Thyroid gland (tissue), 4 donors: ENCODE data around the gene WNT7B. TPM values are rescaled to one million over a fixed set of nuclear protein-coding genes. Genes with fewer than 3 reads are reported as not detected.

Source experiments
- DNase-seq, 2 donors: peaks; one replicate each; pipeline ENCODE4 v3.0.0-alpha.2; 2019
- H3K27ac ChIP-seq, 3 donors: fragments of 200-600 bp; sonication (generic); 1 replicate in 2 of 3; 2 replicates in 1 of 3; pipeline ENCODE4 v1.5.1; 2016 to 2019; ENCODE audit warnings: mild to moderate bottlenecking in 1 of 3, moderate library complexity in 1 of 3
- H3K27me3 ChIP-seq: fragments of 200-600 bp; sonication (generic); one replicate; pipeline ENCODE4 v1.5.1; 2019
- H3K36me3 ChIP-seq, 2 donors: fragments of 200-600 bp; sonication (generic); one replicate each; pipeline ENCODE4 v1.5.1; 2016 to 2019
- H3K4me1 ChIP-seq, 2 donors: fragments of 200-600 bp; sonication (generic); one replicate each; pipeline ENCODE4 v1.5.1; 2017 to 2019
- H3K4me3 ChIP-seq, 3 donors: fragments of 200-600 bp; sonication (generic); replicated peaks in 1 of 3; 1 replicate in 2 of 3; 2 replicates in 1 of 3; pipeline ENCODE4 v1.5.1; 2016; ENCODE audit warnings: mild to moderate bottlenecking in 1 of 3
- H3K9me3 ChIP-seq: fragments of 200-600 bp; sonication (generic); one replicate; pipeline ENCODE4 v1.5.1; 2017
- POLR2A ChIP-seq, 2 donors: fragments of 450-650 bp; IDR thresholded peaks; one replicate each; pipeline ENCODE4 v1.6.1; 2017; ENCODE audit warnings: antibody characterized with exemption in 2 of 2, mild to moderate bottlenecking in 2 of 2, moderate library complexity in 1 of 2
- WGBS, 2 donors: methylation state at CpG; one replicate each; pipeline ENCODE4 v1.1.5; 2017; 5-methylcytosine and 5-hydroxymethylcytosine counted together
- intact Hi-C: fragments of 100-400 bp; cut with DNase I; formaldehyde crosslinking; loops from one replicate; pipeline ENCODE4 v1.15.1; 2023
- total RNA-seq, 4 donors: library from RNA; depleted of rRNA; stranded (reverse); fragments of >200 nt; gene quantifications; one replicate each; pipeline ENCODE4 v1.2.3, GENCODE V29; 2016
- TF ChIP-seq, protein P1 (sequence below), 6 experiments: fragments of 200-600 bp in 3 of 6; fragments of 450-650 bp in 3 of 6; sonication (generic) in 3 of 6; IDR thresholded peaks; one replicate each; pipeline ENCODE4 v1.5.1; 2016 to 2019; ENCODE audit warnings: antibody characterized with exemption in 6 of 6, mild to moderate bottlenecking in 2 of 6, inconsistent platforms in 1 of 6, moderate library complexity in 1 of 6

Gene WNT7B
- total RNA-seq, 4 donors from 2014 or later, result 0.83 to 4.3 (median 2.5) TPM; not detected in 1

DNA sequence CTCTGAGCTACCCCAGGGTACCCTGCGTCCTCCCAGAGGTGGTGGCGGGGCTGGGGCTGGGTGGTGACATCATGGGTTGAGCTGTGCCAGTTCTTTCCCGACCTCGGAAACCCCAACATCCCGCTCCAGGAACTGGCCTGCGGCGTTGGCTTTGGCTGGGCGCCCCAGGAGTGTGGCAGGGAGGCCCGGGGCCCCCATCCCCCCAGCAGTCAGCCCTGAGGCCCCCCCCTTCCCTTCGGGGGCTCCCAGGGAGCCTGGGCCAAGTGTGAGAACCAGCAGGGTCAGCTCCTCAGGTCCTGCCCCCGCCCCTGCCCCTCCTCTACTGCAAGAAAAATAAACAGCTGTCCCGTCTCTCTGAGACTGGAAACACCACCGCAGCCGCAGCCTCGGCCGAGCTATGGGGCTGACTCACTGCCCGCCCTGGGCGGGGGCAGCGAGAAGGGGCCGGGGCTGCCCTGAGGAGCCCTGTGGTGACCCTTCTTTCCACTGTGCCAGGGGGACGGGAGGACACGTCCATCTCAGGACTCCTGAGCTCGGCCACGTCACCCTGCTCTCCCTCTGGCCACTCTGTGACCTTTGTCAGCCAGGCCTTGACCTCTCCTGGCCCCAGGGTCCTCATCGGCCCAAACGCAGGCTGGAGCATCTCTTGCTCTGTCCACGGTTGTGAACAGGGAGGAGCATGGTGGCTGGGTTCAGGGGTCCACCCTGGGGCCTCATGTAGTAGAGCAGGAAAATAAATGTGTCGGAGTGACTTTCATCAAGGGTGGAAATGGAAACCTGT lies 73.4 kb downstream of the WNT7B start:
- intact Hi-C loops, result no loop called here
- H3K27ac ChIP-seq, result no peak overlapping the region
- no peaks in the 10 kb centered on the region for H3K36me3 ChIP-seq
- 38 to 39% methylated on average over 4 to 16 of the region's 28 CpGs for WGBS, 2 donors
- H3K9me3 ChIP-seq, result no peaks in the 10 kb centered on the region
- no peak overlapping the region for H3K4me3 ChIP-seq
- H3K4me1 ChIP-seq, result peaks cover 0 to 9% of the 10 kb centered on the region in 2 donors
- no peak for TF ChIP-seq POLR2A (IDR thresholded peaks at IDR 0.05)
- TF ChIP-seq, protein P1, sequence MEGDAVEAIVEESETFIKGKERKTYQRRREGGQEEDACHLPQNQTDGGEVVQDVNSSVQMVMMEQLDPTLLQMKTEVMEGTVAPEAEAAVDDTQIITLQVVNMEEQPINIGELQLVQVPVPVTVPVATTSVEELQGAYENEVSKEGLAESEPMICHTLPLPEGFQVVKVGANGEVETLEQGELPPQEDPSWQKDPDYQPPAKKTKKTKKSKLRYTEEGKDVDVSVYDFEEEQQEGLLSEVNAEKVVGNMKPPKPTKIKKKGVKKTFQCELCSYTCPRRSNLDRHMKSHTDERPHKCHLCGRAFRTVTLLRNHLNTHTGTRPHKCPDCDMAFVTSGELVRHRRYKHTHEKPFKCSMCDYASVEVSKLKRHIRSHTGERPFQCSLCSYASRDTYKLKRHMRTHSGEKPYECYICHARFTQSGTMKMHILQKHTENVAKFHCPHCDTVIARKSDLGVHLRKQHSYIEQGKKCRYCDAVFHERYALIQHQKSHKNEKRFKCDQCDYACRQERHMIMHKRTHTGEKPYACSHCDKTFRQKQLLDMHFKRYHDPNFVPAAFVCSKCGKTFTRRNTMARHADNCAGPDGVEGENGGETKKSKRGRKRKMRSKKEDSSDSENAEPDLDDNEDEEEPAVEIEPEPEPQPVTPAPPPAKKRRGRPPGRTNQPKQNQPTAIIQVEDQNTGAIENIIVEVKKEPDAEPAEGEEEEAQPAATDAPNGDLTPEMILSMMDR (IDR thresholded peaks at IDR 0.05), result no peak
- DNase-seq, result peak; percentile 16 to 32
- H3K27me3 ChIP-seq, result no peaks in the 10 kb centered on the region

DNA sequence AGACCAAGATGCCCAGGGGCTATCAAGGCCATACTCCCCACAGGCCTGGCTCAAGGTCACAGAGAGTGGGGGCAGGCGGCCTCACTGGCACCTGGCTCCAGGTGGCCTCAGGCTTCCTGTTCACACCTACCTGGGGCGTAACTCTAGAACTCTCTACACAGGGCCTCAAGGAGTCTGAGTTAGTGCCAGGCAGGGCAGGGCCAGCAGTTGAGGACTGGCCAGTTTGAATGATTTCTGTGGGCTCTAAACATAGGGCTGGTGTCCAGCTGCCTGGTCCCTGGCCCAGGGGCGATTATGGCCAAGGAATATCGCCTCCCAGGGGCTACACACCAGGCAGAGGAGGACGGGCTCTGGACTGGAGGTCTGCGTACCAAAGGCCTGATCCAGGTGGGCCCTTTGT lies 79.2 kb downstream of the WNT7B start:
- no peaks in the 10 kb centered on the region for H3K36me3 ChIP-seq
- TF ChIP-seq, protein P1 (IDR thresholded peaks at IDR 0.05), result no peak
- no peak for TF ChIP-seq POLR2A (IDR thresholded peaks at IDR 0.05)
- no peak overlapping the region for H3K4me3 ChIP-seq
- WGBS, 2 donors, result 89 to 93% methylated on average over 5 to 6 of the region's 6 CpGs
- no peaks in the 10 kb centered on the region for H3K27me3 ChIP-seq
- no peaks in the 10 kb centered on the region for H3K9me3 ChIP-seq
- no peak for DNase-seq
- peak overlapping the region in 1 of 3 donors; percentile 80 for H3K27ac ChIP-seq
- intact Hi-C loops, result no loop called here
- H3K4me1 ChIP-seq, result peaks cover 10 to 19% of the 10 kb centered on the region in 2 donors

DNA sequence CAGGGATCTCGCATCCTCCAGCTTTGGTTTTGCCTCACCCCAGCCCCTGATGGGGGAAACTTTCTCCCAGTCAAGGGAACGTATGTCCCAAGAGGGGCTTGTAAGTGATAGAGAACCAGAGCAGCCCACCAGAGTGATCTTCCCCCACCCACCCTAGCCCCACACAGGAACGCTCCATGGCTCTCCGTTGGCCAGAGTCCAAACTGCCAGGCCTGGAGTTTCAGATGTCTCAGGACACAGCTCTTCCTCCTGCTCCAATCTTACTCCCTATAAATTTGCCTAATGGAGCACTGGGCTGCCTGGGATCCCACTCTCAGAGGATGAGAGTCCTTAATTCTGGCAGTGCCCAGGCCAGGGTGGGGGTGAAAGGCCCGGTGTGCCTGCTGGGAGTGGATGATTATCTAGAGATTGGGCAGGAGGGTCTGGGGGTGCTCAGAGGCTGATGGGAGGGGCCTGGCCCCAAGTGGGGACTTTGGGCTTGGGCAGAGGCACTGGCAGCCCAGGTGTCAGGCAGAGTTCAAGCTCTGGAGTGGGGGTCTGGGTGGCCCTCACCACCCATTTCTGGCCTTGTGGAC lies 79.9 kb downstream of the WNT7B start:
- no peak overlapping the region for H3K4me3 ChIP-seq
- H3K27me3 ChIP-seq, result no peaks in the 10 kb centered on the region
- intact Hi-C loops, result no loop called here
- WGBS, 2 donors, result 20 to 67% methylated on average over 3 to 4 of the region's 5 CpGs
- TF ChIP-seq, protein P1 (IDR thresholded peaks at IDR 0.05), result no peak
- TF ChIP-seq POLR2A (IDR thresholded peaks at IDR 0.05), result no peak
- DNase-seq, result no peak
- H3K36me3 ChIP-seq, result no peaks in the 10 kb centered on the region
- no peaks in the 10 kb centered on the region for H3K9me3 ChIP-seq
- H3K27ac ChIP-seq, result peak overlapping the region in 2 of 3 donors; percentile 16 to 80
- peaks cover 10 to 19% of the 10 kb centered on the region in 2 donors for H3K4me1 ChIP-seq

DNA sequence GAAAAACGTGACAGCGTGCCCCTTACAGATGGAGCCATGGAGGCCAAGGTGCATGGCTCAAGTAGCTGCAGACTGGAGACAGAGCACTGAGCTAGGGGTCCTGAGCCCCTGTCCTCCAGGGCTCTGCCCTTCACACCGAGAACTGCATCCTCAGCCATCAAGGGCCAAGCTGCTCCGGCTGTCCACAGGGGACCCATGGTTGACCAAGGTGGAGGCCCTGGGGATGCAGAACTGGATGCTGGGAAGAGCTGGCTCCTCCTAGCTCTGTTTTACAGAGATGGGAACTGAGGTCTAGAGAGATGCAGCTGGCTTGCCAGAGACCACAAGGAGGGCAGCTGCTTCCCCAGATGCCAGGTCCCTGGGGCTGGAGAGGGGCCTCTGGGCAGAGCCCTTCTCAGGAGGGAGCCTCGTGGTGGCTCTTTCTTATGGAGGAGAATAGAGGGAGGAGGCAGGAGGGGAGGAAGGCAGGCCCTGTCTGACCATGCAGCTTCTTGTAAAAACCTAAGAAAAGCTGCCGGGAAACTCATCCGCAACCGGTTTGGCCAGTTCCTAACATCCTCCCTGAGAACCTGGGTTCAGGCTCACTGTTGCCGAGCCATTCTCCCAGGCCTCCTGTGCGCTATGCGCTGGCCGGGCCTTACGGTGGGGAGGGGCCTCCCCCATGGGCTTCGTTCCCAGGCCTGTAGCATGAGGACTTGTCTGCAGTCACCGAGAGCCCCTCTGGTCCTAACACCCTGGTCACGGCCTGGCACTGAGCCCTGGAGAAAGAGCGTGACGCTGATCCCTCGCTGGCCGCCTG lies 80.6 kb downstream of the WNT7B start:
- H3K9me3 ChIP-seq, result no peaks in the 10 kb centered on the region
- peaks cover 10 to 19% of the 10 kb centered on the region in 2 donors for H3K4me1 ChIP-seq
- H3K27me3 ChIP-seq, result no peaks in the 10 kb centered on the region
- peak overlapping the region in 2 of 3 donors; percentile 16 to 80 for H3K27ac ChIP-seq
- DNase-seq, result peak; percentile 92 to 96
- no peaks in the 10 kb centered on the region for H3K36me3 ChIP-seq
- TF ChIP-seq, protein P1 (IDR thresholded peaks at IDR 0.05), result no peak
- no peak for TF ChIP-seq POLR2A (IDR thresholded peaks at IDR 0.05)
- H3K4me3 ChIP-seq, result no peak overlapping the region
- intact Hi-C loops, result no loop called here
- 38 to 49% methylated on average over 8 of the region's 20 CpGs for WGBS, 2 donors
